Testis (tissue), 3 donors: ENCODE results near the gene ANKRD11. TPM values are rescaled to one million over a fixed set of nuclear protein-coding genes. Genes with fewer than 3 reads are reported as not detected.
"Not testable (repeated sequence)": the region's sequence is repeated elsewhere in the genome, so short reads cannot be mapped to it uniquely, and the experiment has no call there.

Experiments used
- DNase-seq: peaks from one replicate; pipeline ENCODE4 v3.0.0-alpha.2; 2019
- H3K27ac ChIP-seq, 2 donors: fragments of 200-600 bp; sonication (generic); one replicate each; pipeline ENCODE4 v1.5.1; 2019
- H3K27me3 ChIP-seq: fragments of 200-600 bp; sonication (generic); one replicate; pipeline ENCODE4 v1.5.1; 2019
- H3K36me3 ChIP-seq: fragments of 200-600 bp; sonication (generic); one replicate; pipeline ENCODE4 v1.5.1; 2017; ENCODE audit warnings: low read depth; ENCODE audit errors: missing control alignments
- H3K4me1 ChIP-seq: fragments of 200-600 bp; sonication (generic); one replicate; pipeline ENCODE4 v1.5.1; 2019
- H3K4me3 ChIP-seq, 2 donors: fragments of 200-600 bp; sonication (generic); one replicate each; pipeline ENCODE4 v1.5.1; 2017 to 2019
- H3K9me3 ChIP-seq: fragments of 200-600 bp; sonication (generic); one replicate; pipeline ENCODE4 v1.5.1; 2017
- CTCF ChIP-seq, 3 experiments: fragments of 450-650 bp in 2 of 3; fragments of 200-600 bp in 1 of 3; sonication (generic) in 1 of 3; IDR thresholded peaks; one replicate each; pipeline ENCODE4 v1.5.1; 2016 to 2019; ENCODE audit warnings: antibody characterized with exemption in 3 of 3, mild to moderate bottlenecking in 2 of 3, moderate library complexity in 1 of 3
- POLR2A ChIP-seq: fragments of 450-650 bp; IDR thresholded peaks from one replicate; pipeline ENCODE4 v1.6.1; 2017; ENCODE audit warnings: antibody characterized with exemption, mild to moderate bottlenecking, moderate library complexity
- WGBS, 2 donors: methylation state at CpG; one replicate each; pipeline ENCODE4 v1.1.5; 2018; 5-methylcytosine and 5-hydroxymethylcytosine counted together
- intact Hi-C: fragments of 100-400 bp; cut with DNase I; formaldehyde crosslinking; loops from one replicate; pipeline ENCODE4 v1.15.1; 2023; ENCODE audit warnings: low total_unique reads
- polyA plus RNA-seq: library from polyadenylated mRNA; stranded (reverse); fragments of 350-450 nt; fragmentation: Illumina TruSeq; extraction: RNeasy Lipid Tissue Mini Kit (QIAGEN cat#74804); gene quantifications from one replicate; pipeline ENCODE4 v1.2.3, GENCODE V29; 2014; ENCODE audit warnings: low read depth, low replicate concordance; ENCODE audit not compliant: insufficient read depth
- total RNA-seq, 2 donors: library from RNA; depleted of rRNA; stranded (reverse); fragments of >200 nt; gene quantifications; one replicate each; pipeline ENCODE4 v1.2.3, GENCODE V29; 2016

ANKRD11 gene
- total and polyA plus RNA-seq, 3 donors from 2014 or later: 49.7 to 187 (median 150) TPM

GRCh38 chr16:89431630-89432029, 58.7 kb downstream of the ANKRD11 start:
- no peak for DNase-seq
- Histone ChIP-seq H3K36me3 (no peaks in the 10 kb centered on the region), H3K27me3 (no peaks in the 10 kb centered on the region), H3K9me3 (no peaks in the 10 kb centered on the region), H3K27ac (no peak overlapping the region), H3K4me1 (peaks cover 16% of the 10 kb centered on the region), H3K4me3 (no peak overlapping the region)
- TF ChIP-seq CTCF (IDR thresholded peaks at IDR 0.05) (no peak), POLR2A (no peak)
- intact Hi-C loops: loop anchor here (10.0 kb wide), 1 partner anchor 53 kb away; no protein-coding TSS in a partner anchor
- WGBS, 2 donors: 52 to 53% methylated on average over 4 of the region's 4 CpGs

GRCh38 chr16:89431158-89431584, 59.2 kb downstream of the ANKRD11 start:
- H3K27ac ChIP-seq: no peak overlapping the region
- no peaks in the 10 kb centered on the region for H3K27me3 ChIP-seq
- H3K4me1 ChIP-seq: peaks cover 17% of the 10 kb centered on the region
- intact Hi-C loops: loop anchor here (10.0 kb wide), 1 partner anchor 54 kb away; no protein-coding TSS in a partner anchor
- DNase-seq: peak; percentile 64
- TF ChIP-seq POLR2A: no peak
- TF ChIP-seq CTCF (IDR thresholded peaks at IDR 0.05): no peak
- WGBS, 2 donors: 33 to 58% methylated on average over 11 to 12 of the region's 12 CpGs
- no peaks in the 10 kb centered on the region for H3K9me3 ChIP-seq
- no peak overlapping the region for H3K4me3 ChIP-seq
- H3K36me3 ChIP-seq: no peaks in the 10 kb centered on the region

DNA sequence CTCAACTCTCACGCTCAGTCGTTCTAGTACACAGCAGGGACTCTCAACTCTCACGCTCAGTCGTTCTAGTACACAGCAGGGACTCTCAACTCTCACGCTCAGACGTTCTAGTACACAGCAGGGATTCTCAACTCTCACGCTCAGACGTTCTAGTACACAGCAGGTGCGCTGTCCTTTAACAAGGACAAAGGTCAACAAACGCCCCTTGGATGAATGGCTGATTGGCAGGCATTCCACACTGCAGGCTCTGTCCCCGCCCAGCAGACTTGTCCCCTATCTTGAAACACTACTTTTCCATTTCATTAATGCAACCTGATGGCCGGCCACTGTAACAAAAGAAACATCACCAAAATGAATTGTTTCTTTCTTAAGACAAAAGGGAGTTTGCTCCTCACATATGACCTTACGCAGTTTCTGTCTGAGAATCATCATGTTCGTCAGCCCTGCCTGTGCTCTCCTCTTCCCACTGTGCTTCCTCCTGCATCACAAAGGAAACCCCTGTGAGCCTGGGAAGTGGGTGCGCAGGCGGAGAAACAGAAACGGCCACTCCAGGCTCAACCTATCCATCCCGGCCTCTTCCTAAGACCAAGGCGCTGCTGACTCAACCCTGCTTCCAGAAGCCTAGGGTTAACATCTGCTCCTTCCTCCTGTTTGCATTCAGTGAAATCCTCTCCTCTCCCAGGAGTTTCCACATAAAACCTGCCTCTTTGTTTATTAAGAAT, 59.8 kb downstream of the ANKRD11 start:
- H3K27me3 ChIP-seq: no peaks in the 10 kb centered on the region
- peaks cover 23% of the 10 kb centered on the region for H3K4me1 ChIP-seq
- H3K27ac ChIP-seq: no peak overlapping the region
- no peaks in the 10 kb centered on the region for H3K9me3 ChIP-seq
- TF ChIP-seq CTCF (IDR thresholded peaks at IDR 0.05) (no peak), POLR2A (no peak)
- no peak overlapping the region for H3K4me3 ChIP-seq
- intact Hi-C loops: loop anchor here (10.0 kb wide), 1 partner anchor 54 kb away; no protein-coding TSS in a partner anchor
- 74 to 86% methylated on average over 19 of the region's 19 CpGs for WGBS, 2 donors
- DNase-seq: no peak
- H3K36me3 ChIP-seq: no peaks in the 10 kb centered on the region

DNA sequence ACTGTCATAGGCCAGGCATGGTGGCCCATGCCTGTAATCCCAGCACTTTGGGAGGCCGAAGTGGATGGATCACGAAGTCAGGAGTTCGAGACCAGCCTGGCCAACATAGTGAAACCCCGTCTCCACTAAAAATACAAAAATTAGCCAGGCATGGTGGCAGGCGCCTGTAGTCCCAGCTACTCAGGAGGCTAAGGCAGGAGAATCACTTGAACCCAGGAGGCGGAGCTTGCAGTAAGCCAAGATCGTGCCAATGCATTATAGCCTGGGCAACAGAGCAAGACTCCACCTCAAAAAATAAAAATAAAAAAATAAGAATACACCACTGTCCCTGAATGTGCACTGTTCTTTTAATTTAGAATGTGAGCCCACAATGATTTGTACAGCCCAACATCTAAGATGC, 61.8 kb downstream of the ANKRD11 start:
- H3K4me1 ChIP-seq: peaks cover 37% of the 10 kb centered on the region
- H3K4me3 ChIP-seq, H3K27ac ChIP-seq, H3K9me3 ChIP-seq, DNase-seq, H3K36me3 ChIP-seq, intact Hi-C loops, H3K27me3 ChIP-seq: not testable (repeated sequence)
- WGBS, 2 donors: 94 to 95% methylated on average over 7 of the region's 7 CpGs

DNA sequence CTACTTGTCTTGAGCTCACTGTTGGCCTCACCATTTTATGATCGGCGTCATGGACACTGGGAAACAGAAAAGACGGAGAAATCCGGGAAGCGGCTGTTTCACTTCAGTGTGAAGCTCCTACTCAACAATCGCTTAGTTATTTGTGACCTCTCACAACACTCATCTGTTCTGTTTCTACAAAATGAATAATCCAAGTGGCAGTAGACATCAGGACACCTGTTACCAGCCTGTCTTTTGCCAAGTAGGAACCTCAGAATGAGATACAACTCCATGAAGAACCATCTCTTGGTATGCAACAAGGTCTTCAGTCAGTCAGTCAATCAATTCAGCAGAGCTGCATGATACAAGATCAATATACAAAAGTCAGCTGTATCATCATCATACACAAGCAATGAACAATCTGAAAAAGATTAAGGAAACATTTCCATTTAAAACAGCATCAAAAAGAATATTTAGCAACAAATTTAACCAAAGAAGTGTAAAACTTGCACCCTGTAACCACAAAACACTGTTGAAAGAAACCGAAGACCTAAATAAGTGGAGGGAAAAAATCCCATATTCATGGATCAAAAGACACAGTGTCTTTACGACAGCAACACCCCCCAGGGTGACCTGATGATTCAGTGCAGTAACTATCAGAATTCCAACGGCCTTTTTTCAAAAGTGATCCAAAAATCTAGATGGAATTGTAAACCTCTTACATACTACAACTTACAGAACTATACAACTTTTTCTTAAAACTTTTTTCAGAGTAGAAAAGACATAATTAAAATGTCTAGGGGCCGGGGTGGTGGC, 63.4 kb downstream of the ANKRD11 start:
- no peak for DNase-seq
- Histone ChIP-seq H3K4me3 (no peak overlapping the region), H3K27ac (no peak overlapping the region), H3K36me3 (no peaks in the 10 kb centered on the region), H3K27me3 (no peaks in the 10 kb centered on the region), H3K4me1 (peaks cover 52% of the 10 kb centered on the region), H3K9me3 (no peaks in the 10 kb centered on the region)
- no peak for TF ChIP-seq POLR2A
- TF ChIP-seq CTCF (IDR thresholded peaks at IDR 0.05): no peak
- 92 to 95% methylated on average over 10 of the region's 10 CpGs for WGBS, 2 donors
- intact Hi-C loops: no loop called here
